Measurements from ENCODE around the gene NCOA5.

The NCOA5 gene

GRCh38 chr20:46089417-46090388, at the start of gene NCOA5:
Gene NCOA5, minus strand, starts transcription at chr20:46089962. Its CDS starts 10,538 bp downstream, at chr20:46079424.
- H3K4me3 ChIP-seq: peak within 1 kb of the TSS; percentile 80
- DNase-seq (ENCODE audit: low spot score): peak; percentile 94
- TF ChIP-seq CTCF (IDR thresholded peaks at IDR 0.05): no peak
- H3K27ac ChIP-seq: peak within 1 kb of the TSS; percentile 95 to 97

GRCh38 chr20:46139266-46139889, 49.6 kb upstream of the NCOA5 start:
- DNase-seq (ENCODE audit: low spot score): no peak
- TF ChIP-seq CTCF (IDR thresholded peaks at IDR 0.05): no peak
- H3K27ac ChIP-seq: no peak overlapping the region
- H3K4me3 ChIP-seq: no peak overlapping the region

GRCh38 chr20:46137816-46138215, 48.1 kb upstream of the NCOA5 start:
- Histone ChIP-seq H3K27ac (no peak overlapping the region), H3K4me3 (no peak overlapping the region)
- TF ChIP-seq CTCF (IDR thresholded peaks at IDR 0.05): no peak

GRCh38 chr20:46135856-46136633, 46.3 kb upstream of the NCOA5 start:
- TF ChIP-seq CTCF (IDR thresholded peaks at IDR 0.05): no peak
- Histone ChIP-seq H3K4me3 (no peak overlapping the region), H3K27ac (no peak overlapping the region)
- DNase-seq (ENCODE audit: low spot score): no peak

More at GRCh38 chr20:46137816-46138215, 48.1 kb upstream of the NCOA5 start:
- DNase-seq (ENCODE audit: low spot score): no peak

- TF ChIP-seq CTCF (IDR thresholded peaks at IDR 0.05): no peak
- no peak overlapping the region for H3K27ac ChIP-seq
- no peak for DNase-seq (ENCODE audit: low spot score)
- no peak overlapping the region for H3K4me3 ChIP-seq
Observed at GRCh38 chr20:46134716-46135115, 45.0 kb upstream of the NCOA5 start.

GRCh38 chr20:46133886-46134654, 44.3 kb upstream of the NCOA5 start:
- DNase-seq (ENCODE audit: low spot score): no peak
- Histone ChIP-seq H3K27ac (no peak overlapping the region), H3K4me3 (no peak overlapping the region)
- TF ChIP-seq CTCF (IDR thresholded peaks at IDR 0.05): no peak

All from coronary artery (tissue), 2 donors.